GM10248 (cell line): Measurements from ENCODE around the gene TEX12.

ENCODE experiments used
- CTCF ChIA-PET: fragments of 300-600 bp; sonication (Branson Sonifier 250); formaldehyde crosslinking; extraction: SDS; loops from one replicate; lab custom pipeline; 2021; ENCODE audit warnings: antibody characterized with exemption; lab: Yijun Ruan, JAX
- POLR2A ChIA-PET: fragments of 350-650 bp; sonication (Branson Sonifier 250); formaldehyde crosslinking; extraction: SDS; loops from one replicate; lab custom pipeline; 2020; ENCODE audit warnings: antibody characterized with exemption; lab: Yijun Ruan, JAX
- DNase-seq: peaks from one replicate; pipeline ENCODE4 v3.0.0; 2012; ENCODE audit errors: extremely low spot score
- TF ChIP-seq, protein P1 (sequence below): IDR thresholded peaks from 2 replicates; pipeline ENCODE4 v1.5.1; 2012; ENCODE audit warnings: mild to moderate bottlenecking, low read depth; ENCODE audit errors: extremely low read depth, missing control alignments, control extremely low read depth

The TEX12 gene

GRCh38 chr11:112210890-112211289 lies 43.7 kb downstream of the TEX12 start:
- no peak for DNase-seq
- ChIA-PET POLR2A (no interaction called here), CTCF (no interaction called here)
- TF ChIP-seq, protein P1, sequence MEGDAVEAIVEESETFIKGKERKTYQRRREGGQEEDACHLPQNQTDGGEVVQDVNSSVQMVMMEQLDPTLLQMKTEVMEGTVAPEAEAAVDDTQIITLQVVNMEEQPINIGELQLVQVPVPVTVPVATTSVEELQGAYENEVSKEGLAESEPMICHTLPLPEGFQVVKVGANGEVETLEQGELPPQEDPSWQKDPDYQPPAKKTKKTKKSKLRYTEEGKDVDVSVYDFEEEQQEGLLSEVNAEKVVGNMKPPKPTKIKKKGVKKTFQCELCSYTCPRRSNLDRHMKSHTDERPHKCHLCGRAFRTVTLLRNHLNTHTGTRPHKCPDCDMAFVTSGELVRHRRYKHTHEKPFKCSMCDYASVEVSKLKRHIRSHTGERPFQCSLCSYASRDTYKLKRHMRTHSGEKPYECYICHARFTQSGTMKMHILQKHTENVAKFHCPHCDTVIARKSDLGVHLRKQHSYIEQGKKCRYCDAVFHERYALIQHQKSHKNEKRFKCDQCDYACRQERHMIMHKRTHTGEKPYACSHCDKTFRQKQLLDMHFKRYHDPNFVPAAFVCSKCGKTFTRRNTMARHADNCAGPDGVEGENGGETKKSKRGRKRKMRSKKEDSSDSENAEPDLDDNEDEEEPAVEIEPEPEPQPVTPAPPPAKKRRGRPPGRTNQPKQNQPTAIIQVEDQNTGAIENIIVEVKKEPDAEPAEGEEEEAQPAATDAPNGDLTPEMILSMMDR, result no peak

DNA sequence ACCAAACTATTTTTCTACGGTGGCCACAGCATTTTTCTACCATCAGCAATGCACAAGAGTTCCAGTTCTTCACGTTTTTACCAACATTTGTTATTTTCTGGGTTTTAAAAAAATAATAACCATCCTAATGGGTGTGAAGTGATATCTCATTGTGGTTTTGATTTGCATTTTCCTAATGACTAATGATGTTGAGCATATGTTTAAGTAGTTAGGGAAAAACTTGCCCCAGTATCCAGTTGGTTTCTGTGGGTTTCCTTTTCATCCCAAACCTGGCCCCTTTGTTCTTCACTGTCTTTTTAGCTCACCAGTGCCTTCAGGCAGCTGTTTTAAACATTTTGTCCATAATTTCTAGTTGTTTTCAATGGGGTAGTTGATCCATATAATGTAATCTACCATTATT lies 44.4 kb downstream of the TEX12 start:
- CTCF ChIA-PET, result interaction anchor here (0.7 to 1.7 kb wide), 4 partner anchors 10 to 71 kb away, joined by 3 to 7 read pairs (median 4); no protein-coding TSS in a partner anchor
- POLR2A ChIA-PET, result no interaction called here

DNA sequence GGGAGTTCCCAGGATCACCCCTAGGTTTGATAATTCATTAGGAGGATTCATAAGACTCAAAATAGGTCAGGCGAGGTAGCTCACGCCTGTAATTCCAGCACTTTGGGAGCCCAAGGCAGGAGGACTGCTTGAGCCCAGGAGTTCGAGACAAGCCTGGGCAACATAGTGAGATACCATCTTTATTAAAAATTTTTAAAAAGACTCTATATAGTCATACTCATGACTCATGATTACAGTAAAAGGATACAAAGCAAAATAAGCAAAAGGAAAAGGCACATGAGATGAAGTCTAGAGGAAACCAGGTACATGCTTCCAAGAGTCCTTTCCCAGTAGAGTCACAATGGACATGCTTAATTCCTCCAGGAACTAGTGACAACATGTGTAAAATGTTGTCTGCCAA lies 45.1 kb downstream of the TEX12 start:
- TF ChIP-seq, protein P1, result no peak
- ChIA-PET POLR2A (no interaction called here), CTCF (interaction anchor here (1.3 to 1.7 kb wide), 3 partner anchors 67 to 70 kb away, joined by 4 to 7 read pairs (median 4); no protein-coding TSS in a partner anchor)
- DNase-seq, result no peak

More for the DNA sequence above, 44.4 kb downstream of the TEX12 start:
- no peak for DNase-seq
- TF ChIP-seq, protein P1, result no peak

DNA sequence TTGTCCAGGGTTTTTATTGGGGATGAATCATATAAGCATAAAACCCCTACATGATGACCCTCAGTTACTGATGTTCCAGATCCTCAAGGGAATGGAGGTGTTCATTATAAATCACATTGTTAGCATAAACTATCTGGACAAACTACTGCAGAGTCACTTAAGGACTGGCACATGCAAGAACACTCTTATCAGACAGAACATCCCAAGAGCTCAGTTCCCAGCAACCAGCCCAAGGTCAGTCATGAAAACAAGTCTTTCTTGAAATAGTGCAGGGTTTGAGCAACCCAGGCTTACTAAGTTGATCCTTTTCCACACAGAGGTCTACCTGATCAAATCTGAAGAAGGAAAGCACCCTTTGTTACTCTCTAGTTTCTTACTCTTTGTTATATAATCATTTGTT lies 45.5 kb downstream of the TEX12 start:
- no peak for DNase-seq
- TF ChIP-seq, protein P1, result no peak
- ChIA-PET POLR2A (no interaction called here), CTCF (interaction anchor here (1.3 to 1.7 kb wide), 3 partner anchors 66 to 69 kb away, joined by 4 to 7 read pairs (median 4); no protein-coding TSS in a partner anchor)

- no peak for DNase-seq
- TF ChIP-seq, protein P1, result no peak
- ChIA-PET POLR2A (no interaction called here), CTCF (interaction anchor here (1.5 to 12.0 kb wide), 3 partner anchors 10 to 99 kb away, joined by 3 to 374 read pairs (median 4); no protein-coding TSS in a partner anchor)
Measured at GRCh38 chr11:112213753-112214152, 46.6 kb downstream of the TEX12 start.

DNA sequence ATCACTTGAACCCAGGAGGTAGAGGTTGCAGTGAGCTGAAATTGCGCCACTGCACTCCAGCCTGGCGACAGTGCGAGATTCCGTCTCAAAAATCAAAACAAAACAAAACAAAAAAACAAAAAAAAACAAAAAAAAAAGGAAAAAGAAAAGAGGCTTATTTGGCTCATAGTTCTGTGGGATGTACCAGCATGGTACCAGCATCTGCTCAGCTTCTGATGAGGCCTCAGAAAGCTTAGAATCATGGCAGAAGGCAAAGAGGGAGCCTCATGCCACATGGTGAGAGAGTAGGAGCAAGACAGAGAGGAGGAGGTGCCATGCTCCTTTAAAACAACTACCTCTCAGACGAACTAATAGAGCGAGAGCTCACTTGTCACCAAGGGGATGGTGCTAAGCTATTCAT lies 48.4 kb downstream of the TEX12 start:
- CTCF ChIA-PET, result interaction anchor here (1.1 to 12.0 kb wide), 3 partner anchors 13 to 1074 kb away, joined by 3 to 374 read pairs (median 4); no protein-coding TSS in a partner anchor
- no peak for DNase-seq
- TF ChIP-seq, protein P1, result no peak
- POLR2A ChIA-PET, result no interaction called here
